ENCODE measurements around the gene SYPL1.

DNA sequence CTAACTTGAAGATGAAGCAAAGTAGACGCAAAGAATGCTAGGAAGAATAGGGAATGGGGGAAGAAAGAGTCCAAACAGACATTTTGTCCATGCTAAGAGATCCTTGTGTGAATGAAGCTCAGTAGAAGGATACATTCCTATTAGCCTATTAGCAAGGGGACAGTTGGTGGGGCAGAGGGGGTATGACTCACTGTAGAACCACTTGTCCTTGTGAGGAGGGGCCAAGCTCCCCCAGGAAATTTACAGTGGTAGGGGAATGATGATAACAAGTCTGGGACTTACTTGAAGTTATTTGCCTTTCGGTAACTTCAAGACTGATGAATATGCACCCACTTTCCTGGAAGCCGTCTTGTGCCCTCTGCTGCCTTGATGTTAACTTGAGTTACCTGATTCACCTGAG lies 17.2 kb upstream of the SYPL1 start:
- TF ChIP-seq CTCF (IDR thresholded peaks at IDR 0.05; ENCODE audit: poor library complexity, severe bottlenecking), result no peak
- TF ChIP-seq SMC3 (conservative IDR thresholded peaks at IDR 0.05; ENCODE audit: poor library complexity), result no peak
- no peak for TF ChIP-seq EP300 (conservative IDR thresholded peaks at IDR 0.05; ENCODE audit: poor library complexity, severe bottlenecking)
